Esophagus muscularis mucosa (tissue), 4 donors: ENCODE measurements around the gene UBE2E2. TPM values are rescaled to one million over a fixed set of nuclear protein-coding genes. Genes with fewer than 3 reads are reported as not detected.
A peak's percentile ranks its signal among the peaks of the same experiment; 100 is the strongest.

Source experiments
- DNase-seq: peaks from one replicate; pipeline ENCODE4 v3.0.0-alpha.2; 2017; ENCODE audit errors: extremely low spot score
- H3K27ac ChIP-seq, 4 donors: fragments of 200-600 bp; sonication (generic); replicated peaks in 1 of 4; 1 replicate in 3 of 4; 2 replicates in 1 of 4; pipeline ENCODE4 v1.5.1; 2016 to 2019; ENCODE audit warnings: mild to moderate bottlenecking in 1 of 4
- H3K27me3 ChIP-seq, 4 donors: fragments of 200-600 bp; sonication (generic); one replicate each; pipeline versions ENCODE4 v1.5.1 to v1.6.0; 2016 to 2019
- H3K36me3 ChIP-seq, 4 donors: fragments of 200-600 bp; sonication (generic); one replicate each; pipeline ENCODE4 v1.5.1; 2016 to 2019
- H3K4me1 ChIP-seq, 4 donors: fragments of 200-600 bp; sonication (generic); one replicate each; pipeline ENCODE4 v1.5.1; 2016 to 2019
- H3K4me3 ChIP-seq, 4 donors: fragments of 200-600 bp; sonication (generic); 1 replicate in 2 of 4; 2 replicates in 2 of 4; pipeline ENCODE4 v1.5.1; 2016 to 2019; ENCODE audit warnings: mild to moderate bottlenecking in 4 of 4, moderate library complexity in 1 of 4
- H3K9me3 ChIP-seq, 4 donors: fragments of 200-600 bp; sonication (generic); 1 replicate in 3 of 4; 2 replicates in 1 of 4; pipeline ENCODE4 v1.5.1; 2016 to 2019
- CTCF ChIP-seq, 3 experiments: fragments of 200-600 bp in 2 of 3; fragments of 450-650 bp in 1 of 3; sonication (generic) in 2 of 3; IDR thresholded peaks; one replicate each; pipeline ENCODE4 v1.5.1; 2017 to 2019; ENCODE audit warnings: antibody characterized with exemption in 3 of 3, mild to moderate bottlenecking in 2 of 3, moderate library complexity in 1 of 3
- EP300 ChIP-seq: sonication (generic); formaldehyde crosslinking; IDR thresholded peaks from one replicate; pipeline ENCODE4 v1.6.1; 2017; ENCODE audit warnings: antibody characterized with exemption
- POLR2A ChIP-seq: fragments of 450-650 bp; IDR thresholded peaks from one replicate; pipeline ENCODE4 v1.6.1; 2017; ENCODE audit warnings: antibody characterized with exemption, moderate library complexity, mild to moderate bottlenecking, low read depth
- POLR2AphosphoS5 ChIP-seq, 2 donors: sonication (generic); formaldehyde crosslinking; IDR thresholded peaks; one replicate each; pipeline ENCODE4 v1.6.1; 2017; ENCODE audit warnings: antibody characterized with exemption in 2 of 2
- WGBS: methylation state at CpG from one replicate; pipeline ENCODE4 v1.1.5; 2018; 5-methylcytosine and 5-hydroxymethylcytosine counted together
- intact Hi-C: fragments of 100-400 bp; cut with DNase I; formaldehyde crosslinking; loops from one replicate; pipeline ENCODE4 v1.15.1; 2023
- total RNA-seq, 4 donors: library from RNA; depleted of rRNA; stranded (reverse); fragments of >200 nt; gene quantifications; one replicate each; pipeline versions ENCODE4 v1.1.0 to v1.2.1, GENCODE V29; 2016

Gene UBE2E2
- 100 to 1,000 TPM in 2 of 4 donors, 10 to 100 TPM in 2; 53.5 to 143 (median 90.3) TPM for total RNA-seq

- intact Hi-C loops: loop anchor here (5.0 to 10.0 kb wide), 2 partner anchors 252 to 604 kb away; partner anchors contain the start of gene UBE2E1
- DNase-seq: no peak
- no peaks in the 10 kb centered on the region for H3K9me3 ChIP-seq
These were observed at the start of gene UBE2E2 for GRCh38 chr3:23202921-23203707. Gene UBE2E2, plus strand, starts transcription at chr3:23203327.

GRCh38 chr3:23153436-23153835 lies 49.7 kb upstream of the UBE2E2 start:
- H3K36me3 ChIP-seq: no peaks in the 10 kb centered on the region
- no peak for TF ChIP-seq EP300
- TF ChIP-seq POLR2A: no peak
- TF ChIP-seq CTCF (IDR thresholded peaks at IDR 0.05): no peak
- no peak for TF ChIP-seq POLR2AphosphoS5 (IDR thresholded peaks at IDR 0.05)
- WGBS: 71% methylated on average over 1 of the region's 1 CpG
- H3K4me1 ChIP-seq: peaks cover 0 to 13% (median 4%) of the 10 kb centered on the region in 4 donors
- H3K27me3 ChIP-seq: no peaks in the 10 kb centered on the region
- DNase-seq: no peak
- no peak overlapping the region for H3K27ac ChIP-seq
- H3K9me3 ChIP-seq: peaks cover 0 to 11% (median 3%) of the 10 kb centered on the region in 4 donors
- H3K4me3 ChIP-seq: no peak overlapping the region
- intact Hi-C loops: no loop called here

More at GRCh38 chr3:23202921-23203707, at the start of gene UBE2E2:
- Histone ChIP-seq H3K4me3 (peak within 1 kb of the TSS; percentile 83 to 99 (median 96)), H3K27ac (peak within 1 kb of the TSS; percentile 82 to 93 (median 88)), H3K36me3 (no peaks in the 10 kb centered on the region), H3K4me1 (peaks cover 17 to 33% (median 27%) of the 10 kb centered on the region in 4 donors), H3K27me3 (no peaks in the 10 kb centered on the region)
- TF ChIP-seq EP300: no peak
- TF ChIP-seq POLR2A: peak; percentile 19
- TF ChIP-seq CTCF (IDR thresholded peaks at IDR 0.05): no peak
- TF ChIP-seq POLR2AphosphoS5 (IDR thresholded peaks at IDR 0.05): peak in 1 of 2 donors; percentile 59
- 1% methylated on average over 33 of the region's 101 CpGs for WGBS

- Histone ChIP-seq H3K36me3 (no peaks in the 10 kb centered on the region), H3K4me3 (no peak overlapping the region), H3K27me3 (no peaks in the 10 kb centered on the region), H3K9me3 (peaks cover 0 to 11% (median 3%) of the 10 kb centered on the region in 4 donors), H3K4me1 (peaks cover 7 to 23% (median 9%) of the 10 kb centered on the region in 4 donors), H3K27ac (no peak overlapping the region)
- 21% methylated on average over 3 of the region's 3 CpGs for WGBS
- DNase-seq: no peak
- intact Hi-C loops: no loop called here
- TF ChIP-seq EP300 (no peak), CTCF (IDR thresholded peaks at IDR 0.05) (no peak), POLR2AphosphoS5 (IDR thresholded peaks at IDR 0.05) (no peak), POLR2A (no peak)
These were observed 45.8 kb upstream of the UBE2E2 start for GRCh38 chr3:23157331-23157730.

GRCh38 chr3:23159929-23160328 lies 43.2 kb upstream of the UBE2E2 start:
- DNase-seq: no peak
- H3K9me3 ChIP-seq: peaks cover 0 to 9% (median 2%) of the 10 kb centered on the region in 4 donors
- no peak overlapping the region for H3K4me3 ChIP-seq
- TF ChIP-seq EP300: no peak
- TF ChIP-seq POLR2AphosphoS5 (IDR thresholded peaks at IDR 0.05): peak in 1 of 2 donors; percentile 18
- H3K36me3 ChIP-seq: no peaks in the 10 kb centered on the region
- no peaks in the 10 kb centered on the region for H3K27me3 ChIP-seq
- H3K4me1 ChIP-seq: peaks cover 7 to 23% (median 9%) of the 10 kb centered on the region in 4 donors
- 14% methylated on average over 2 of the region's 2 CpGs for WGBS
- intact Hi-C loops: no loop called here
- peak overlapping the region in 3 of 4 donors; percentile 1 to 30 (median 11) for H3K27ac ChIP-seq

GRCh38 chr3:23161308-23161707 lies 41.8 kb upstream of the UBE2E2 start:
- H3K4me1 ChIP-seq: peaks cover 7 to 23% (median 9%) of the 10 kb centered on the region in 4 donors
- no peak for DNase-seq
- no peaks in the 10 kb centered on the region for H3K27me3 ChIP-seq
- H3K27ac ChIP-seq: no peak overlapping the region
- intact Hi-C loops: no loop called here
- no peak overlapping the region for H3K4me3 ChIP-seq
- no peaks in the 10 kb centered on the region for H3K36me3 ChIP-seq
- H3K9me3 ChIP-seq: no peaks in the 10 kb centered on the region
- WGBS: 97% methylated on average over 2 of the region's 2 CpGs
- TF ChIP-seq CTCF (IDR thresholded peaks at IDR 0.05) (no peak), EP300 (no peak)
